Measurements from ENCODE around the gene NFS1. TPM values are rescaled to one million over a fixed set of nuclear protein-coding genes. Genes with fewer than 3 reads are reported as not detected.

NFS1 gene
- total RNA-seq, 1 donor from 2014 or later = 22.2 TPM

GRCh38 chr20:35620818-35621559 lies 78.2 kb downstream of the NFS1 start:
- H3K4me3 ChIP-seq = no peak overlapping the region
- no peak for TF ChIP-seq CTCF (IDR thresholded peaks at IDR 0.05)
- peaks cover 25% of the 10 kb centered on the region for H3K36me3 ChIP-seq
- ATAC-seq = no peak
- intact Hi-C loops (cut with DNase I) = no loop called here
- H3K9me3 ChIP-seq = no peaks in the 10 kb centered on the region
- H3K27ac ChIP-seq = no peak overlapping the region
- no peak for DNase-seq
- no peaks in the 10 kb centered on the region for H3K27me3 ChIP-seq (ENCODE audit: low read depth)
- H3K4me1 ChIP-seq = peaks cover 33% of the 10 kb centered on the region

DNA sequence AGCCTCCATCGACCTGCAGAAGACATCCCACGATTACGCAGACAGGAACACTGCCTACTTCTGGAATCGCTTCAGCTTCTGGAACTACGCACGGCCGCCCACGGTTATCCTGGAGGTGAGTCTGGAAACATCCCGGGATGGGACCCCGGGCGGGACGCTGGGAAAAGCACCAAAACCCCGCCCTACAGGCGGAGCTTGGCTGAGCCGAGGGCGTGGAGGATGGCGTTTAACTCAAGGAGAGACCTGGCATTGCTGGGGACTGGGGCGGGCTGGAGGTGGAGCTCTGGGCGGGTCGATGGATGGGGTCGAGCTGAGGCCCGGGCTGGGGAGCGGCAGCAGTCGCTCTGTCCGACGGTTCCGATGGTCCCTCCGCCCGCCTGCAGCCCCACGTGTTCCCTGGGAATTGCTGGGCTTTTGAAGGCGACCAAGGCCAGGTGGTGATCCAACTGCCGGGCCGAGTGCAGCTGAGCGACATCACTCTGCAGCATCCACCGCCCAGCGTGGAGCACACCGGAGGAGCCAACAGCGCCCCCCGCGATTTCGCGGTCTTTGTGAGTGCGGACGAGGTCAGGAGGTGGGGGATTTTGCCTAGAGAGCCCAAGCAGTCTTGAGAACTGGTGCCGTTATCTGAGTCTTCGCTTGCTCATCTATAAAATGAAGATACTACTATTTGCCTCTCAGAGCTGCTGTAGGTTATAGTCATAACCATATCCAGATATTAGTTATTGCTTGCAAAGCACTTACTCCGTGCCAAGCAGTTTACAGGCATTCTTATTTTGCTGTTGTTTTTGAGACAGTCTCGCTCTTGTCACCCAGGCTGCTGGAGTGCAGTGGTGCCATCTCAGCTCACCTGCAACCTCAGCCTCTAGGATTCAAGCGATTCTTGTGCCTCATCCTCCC lies 79.7 kb downstream of the NFS1 start:
- ATAC-seq (peak; percentile 50 to 52), DNase-seq (peak; percentile 83)
- Histone ChIP-seq H3K4me1 (peaks cover 33% of the 10 kb centered on the region), H3K36me3 (peaks cover 10% of the 10 kb centered on the region), H3K27ac (no peak overlapping the region), H3K27me3 (ENCODE audit: low read depth) (no peaks in the 10 kb centered on the region), H3K9me3 (no peaks in the 10 kb centered on the region), H3K4me3 (peak overlapping the region; percentile 66)
- TF ChIP-seq CTCF (IDR thresholded peaks at IDR 0.05) = peak; percentile 39
- intact Hi-C loops (cut with DNase I) = no loop called here

DNA sequence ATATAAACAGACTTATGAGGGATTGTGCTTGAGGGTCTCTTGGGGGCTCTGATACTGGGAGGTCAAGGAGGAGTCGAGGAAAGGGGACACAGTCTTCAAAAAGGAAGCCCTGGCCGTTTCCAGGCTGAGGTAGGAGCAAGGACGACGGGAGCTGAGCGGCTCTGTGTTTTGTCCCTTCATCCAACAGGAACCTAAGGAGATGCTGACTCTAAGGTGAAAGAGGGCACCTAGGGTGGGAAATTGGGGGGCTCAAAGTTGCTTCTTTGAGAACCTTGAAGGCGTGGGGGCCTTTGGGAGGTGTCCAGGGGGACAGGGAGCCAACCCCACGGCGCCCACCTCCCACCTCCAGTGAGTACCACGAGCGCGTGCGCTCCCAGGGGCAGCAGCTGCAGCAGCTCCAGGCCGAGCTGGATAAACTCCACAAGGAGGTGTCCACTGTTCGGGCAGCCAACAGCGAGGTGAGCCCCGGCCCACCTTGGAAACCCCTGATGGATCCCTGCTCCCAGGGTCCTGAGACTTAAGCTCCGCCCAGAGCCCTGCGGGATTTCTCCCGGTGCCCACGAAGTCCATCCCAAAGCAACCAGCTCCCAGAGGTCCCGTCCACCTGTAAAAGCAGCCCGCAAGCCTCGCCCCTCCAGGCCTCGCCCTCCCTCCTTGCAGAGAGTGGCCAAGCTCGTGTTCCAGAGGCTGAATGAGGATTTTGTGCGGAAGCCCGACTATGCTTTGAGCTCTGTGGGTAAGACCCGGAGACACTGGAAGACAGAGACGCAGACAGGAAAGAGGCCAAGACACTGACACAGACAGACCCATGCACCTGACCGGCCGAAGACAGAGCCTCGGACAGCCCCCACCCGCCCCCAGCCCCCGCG lies 80.7 kb downstream of the NFS1 start:
- peak; percentile 55 for DNase-seq
- peak overlapping the region; percentile 66 for H3K4me3 ChIP-seq
- intact Hi-C loops (cut with DNase I) = no loop called here

More for the DNA sequence above, 80.7 kb downstream of the NFS1 start:
- Histone ChIP-seq H3K4me1 (peaks cover 33% of the 10 kb centered on the region), H3K27me3 (ENCODE audit: low read depth) (no peaks in the 10 kb centered on the region), H3K36me3 (peaks cover 2% of the 10 kb centered on the region), H3K9me3 (no peaks in the 10 kb centered on the region), H3K27ac (no peak overlapping the region)
- no peak for ATAC-seq
- no peak for TF ChIP-seq CTCF (IDR thresholded peaks at IDR 0.05)

Other genes with a start within 250 kb of the NFS1 start
- gene CEP250, start 243.8 kb downstream of the NFS1 start, total RNA-seq = 30.7 TPM
- gene C20orf173, start 169.7 kb downstream of the NFS1 start, total RNA-seq = not detected
- gene ERGIC3, start 157.3 kb downstream of the NFS1 start, total RNA-seq = 189 TPM
- 4.2 TPM for gene SPAG4, start 83.5 kb downstream of the NFS1 start, total RNA-seq
- 154 TPM for gene CPNE1, start 34.5 kb downstream of the NFS1 start, total RNA-seq
- 70.5 TPM for gene RBM12, start 34.5 kb downstream of the NFS1 start, total RNA-seq
- gene ROMO1, start 53 bp upstream of the NFS1 start, total RNA-seq = 81.7 TPM
- gene RBM39, start 42.9 kb upstream of the NFS1 start, total RNA-seq = 299 TPM
- 47.9 TPM for gene PHF20, start 72.7 kb upstream of the NFS1 start, total RNA-seq

Data from lower lobe of right lung (tissue), 2 donors.